ENCODE data around the gene LCE1B. TPM values are rescaled to one million over a fixed set of nuclear protein-coding genes. Genes with fewer than 3 reads are reported as not detected.

LCE1B gene
- total RNA-seq, 2 donors from 2014 or later, result not detected

DNA sequence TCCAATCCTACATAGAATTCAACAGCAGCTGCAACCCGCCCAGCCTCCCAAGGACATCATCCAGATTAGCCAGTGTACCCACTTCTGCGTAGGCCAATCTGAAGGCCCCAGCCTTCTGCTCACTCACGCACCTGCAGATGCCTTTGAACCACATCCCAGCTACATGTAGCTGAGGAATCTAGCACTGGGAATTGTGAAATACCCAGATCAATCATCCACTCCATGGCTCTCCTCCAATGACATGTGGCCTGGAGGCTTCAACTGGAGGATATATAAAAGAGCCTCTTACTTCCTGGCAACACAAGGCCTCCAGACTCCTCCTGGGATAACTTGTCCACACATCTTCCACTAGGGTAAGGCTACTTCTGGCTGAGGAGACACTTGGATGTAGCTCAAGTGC lies 30.8 kb downstream of the LCE1B start, which contains the start of gene LCE6A:
Gene LCE6A, plus strand, starts transcription at position 301 of the 400 bp plus-strand sequence. CDS start 665 bp downstream, outside the sequence.
- Histone ChIP-seq H3K4me3 (ENCODE audit: low read length) (no peak within 1 kb of the TSS), H3K9ac (ENCODE audit: extremely low read depth, low read length, poor library complexity, severe bottlenecking) (no peak within 1 kb of the TSS), H3K4me1 (ENCODE audit: control insufficient read depth, insufficient read depth, low read length) (no peaks in the 10 kb centered on the region), H3K9me3 (ENCODE audit: control insufficient read depth, low read length) (peaks cover 63% of the 10 kb centered on the region), H3K27me3 (ENCODE audit: control insufficient read depth, insufficient read depth, low read length, poor library complexity, severe bottlenecking) (no peaks in the 10 kb centered on the region), H3K27ac (ENCODE audit: low read depth, low read length) (no peak within 1 kb of the TSS), H3K36me3 (ENCODE audit: control insufficient read depth, insufficient read depth, low read length) (no peaks in the 10 kb centered on the region)
- H3K36me3 Mint-ChIP-seq (ENCODE audit: low read depth), result no peaks in the 10 kb centered on the region
- H3K4me1 Mint-ChIP-seq, result no peaks in the 10 kb centered on the region
- TF ChIP-seq, protein P1, sequence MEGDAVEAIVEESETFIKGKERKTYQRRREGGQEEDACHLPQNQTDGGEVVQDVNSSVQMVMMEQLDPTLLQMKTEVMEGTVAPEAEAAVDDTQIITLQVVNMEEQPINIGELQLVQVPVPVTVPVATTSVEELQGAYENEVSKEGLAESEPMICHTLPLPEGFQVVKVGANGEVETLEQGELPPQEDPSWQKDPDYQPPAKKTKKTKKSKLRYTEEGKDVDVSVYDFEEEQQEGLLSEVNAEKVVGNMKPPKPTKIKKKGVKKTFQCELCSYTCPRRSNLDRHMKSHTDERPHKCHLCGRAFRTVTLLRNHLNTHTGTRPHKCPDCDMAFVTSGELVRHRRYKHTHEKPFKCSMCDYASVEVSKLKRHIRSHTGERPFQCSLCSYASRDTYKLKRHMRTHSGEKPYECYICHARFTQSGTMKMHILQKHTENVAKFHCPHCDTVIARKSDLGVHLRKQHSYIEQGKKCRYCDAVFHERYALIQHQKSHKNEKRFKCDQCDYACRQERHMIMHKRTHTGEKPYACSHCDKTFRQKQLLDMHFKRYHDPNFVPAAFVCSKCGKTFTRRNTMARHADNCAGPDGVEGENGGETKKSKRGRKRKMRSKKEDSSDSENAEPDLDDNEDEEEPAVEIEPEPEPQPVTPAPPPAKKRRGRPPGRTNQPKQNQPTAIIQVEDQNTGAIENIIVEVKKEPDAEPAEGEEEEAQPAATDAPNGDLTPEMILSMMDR (conservative IDR thresholded peaks at IDR 0.05), result no peak
- no peaks in the 10 kb centered on the region for H3K27me3 Mint-ChIP-seq (ENCODE audit: insufficient read depth)
- DNase-seq, result no peak
- H3K9me3 Mint-ChIP-seq, result peaks cover 73% of the 10 kb centered on the region
- 74 to 77% methylated on average over 3 of the region's 3 CpGs for WGBS, 2 experiments (ENCODE audit: insufficient coverage in 1 of 2, insufficient read length in 1 of 2)
- H3K27ac Mint-ChIP-seq, result no peak within 1 kb of the TSS
- no peak within 1 kb of the TSS for H3K4me3 Mint-ChIP-seq

- Histone ChIP-seq H3K4me3 (ENCODE audit: low read length) (no peak overlapping the region), H3K27ac (ENCODE audit: low read depth, low read length) (no peak overlapping the region), H3K4me1 (ENCODE audit: control insufficient read depth, insufficient read depth, low read length) (no peaks in the 10 kb centered on the region), H3K9ac (ENCODE audit: extremely low read depth, low read length, poor library complexity, severe bottlenecking) (no peak overlapping the region), H3K9me3 (ENCODE audit: control insufficient read depth, low read length) (peaks cover 66% of the 10 kb centered on the region), H3K36me3 (ENCODE audit: control insufficient read depth, insufficient read depth, low read length) (no peaks in the 10 kb centered on the region), H3K27me3 (ENCODE audit: control insufficient read depth, insufficient read depth, low read length, poor library complexity, severe bottlenecking) (no peaks in the 10 kb centered on the region)
- TF ChIP-seq, protein P1 (conservative IDR thresholded peaks at IDR 0.05), result no peak
- 13 to 18% methylated on average over 2 of the region's 2 CpGs for WGBS, 2 experiments (ENCODE audit: insufficient coverage in 1 of 2, insufficient read length in 1 of 2)
- no peak for DNase-seq
- Mint-ChIP-seq H3K4me3 (no peak overlapping the region), H3K36me3 (ENCODE audit: low read depth) (no peaks in the 10 kb centered on the region), H3K27me3 (ENCODE audit: insufficient read depth) (no peaks in the 10 kb centered on the region), H3K9me3 (peaks cover 90% of the 10 kb centered on the region), H3K4me1 (no peaks in the 10 kb centered on the region), H3K27ac (no peak overlapping the region)
These were observed 43.9 kb downstream of the LCE1B start for GRCh38 chr1:152855661-152856060.

DNA sequence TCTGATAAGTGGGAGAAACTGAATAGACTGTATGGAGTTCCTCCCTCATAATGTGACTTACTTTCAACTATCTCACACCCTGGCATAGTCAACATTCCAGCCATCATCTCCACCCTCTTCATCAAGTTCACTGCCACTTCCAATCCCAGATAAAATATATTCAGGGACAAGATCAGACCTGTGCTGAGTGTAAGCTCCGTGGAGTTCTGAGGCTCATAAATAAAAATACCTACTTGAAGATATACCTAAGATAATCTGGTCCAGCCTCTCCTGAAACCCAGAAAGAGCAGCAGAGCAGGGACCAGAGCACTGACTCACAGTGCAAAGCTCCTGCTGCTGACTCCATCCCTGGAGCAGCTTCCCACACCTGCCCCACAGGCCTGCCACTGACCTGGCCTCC lies 46.3 kb downstream of the LCE1B start:
- H3K9me3 Mint-ChIP-seq, result peaks cover 91% of the 10 kb centered on the region
- H3K36me3 ChIP-seq (ENCODE audit: control insufficient read depth, insufficient read depth, low read length), result no peaks in the 10 kb centered on the region
- no peaks in the 10 kb centered on the region for H3K27me3 ChIP-seq (ENCODE audit: control insufficient read depth, insufficient read depth, low read length, poor library complexity, severe bottlenecking)
- no peak overlapping the region for H3K9ac ChIP-seq (ENCODE audit: extremely low read depth, low read length, poor library complexity, severe bottlenecking)
- peaks cover 73% of the 10 kb centered on the region for H3K9me3 ChIP-seq (ENCODE audit: control insufficient read depth, low read length)
- no peak overlapping the region for H3K27ac Mint-ChIP-seq
- H3K36me3 Mint-ChIP-seq (ENCODE audit: low read depth), result no peaks in the 10 kb centered on the region
- H3K4me1 ChIP-seq (ENCODE audit: control insufficient read depth, insufficient read depth, low read length), result no peaks in the 10 kb centered on the region
- H3K4me1 Mint-ChIP-seq, result no peaks in the 10 kb centered on the region
- no peaks in the 10 kb centered on the region for H3K27me3 Mint-ChIP-seq (ENCODE audit: insufficient read depth)
- H3K27ac ChIP-seq (ENCODE audit: low read depth, low read length), result no peak overlapping the region
- WGBS, 2 experiments (ENCODE audit: insufficient coverage in 1 of 2, insufficient read length in 1 of 2), result 61% methylated on average over 1 of the region's 1 CpG; no CpG with 5 or more reads in 1 of the 2 experiments
- TF ChIP-seq, protein P1 (conservative IDR thresholded peaks at IDR 0.05), result no peak
- no peak overlapping the region for H3K4me3 Mint-ChIP-seq
- H3K4me3 ChIP-seq (ENCODE audit: low read length), result no peak overlapping the region
- DNase-seq, result no peak
